ENCODE results near the gene ZNF480.

- no peak for TF ChIP-seq POLR2A (IDR thresholded peaks at IDR 0.05; ENCODE audit: low read length)
- no peak for TF ChIP-seq GATA1 (IDR thresholded peaks at IDR 0.05; ENCODE audit: low read depth, low read length)
These were observed 72.8 kb downstream of the ZNF480 start, which contains the start of gene ZNF880 for GRCh38 chr19:52369559-52370340.
